ENCODE data around the gene TNFRSF1A. TPM values are rescaled to one million over a fixed set of nuclear protein-coding genes. Genes with fewer than 3 reads are reported as not detected.

Gene TNFRSF1A
- total and polyA plus RNA-seq, 2 of the 13 experiments (the other 11 are each of a cell fraction or from before 2014, with no cell fraction given): 41.5 to 61.2 TPM

GRCh38 chr12:6335451-6336078, 6.3 kb downstream of the TNFRSF1A start (continued):
- TF ChIP-seq ZNF766 (CRISPR knock-in tag; IDR thresholded peaks at IDR 0.05; ENCODE audit: borderline replicate concordance): 0 out of 2 replicates have a peak, but pooled peaks have one; percentile 52
- TF ChIP-seq, protein P1, sequence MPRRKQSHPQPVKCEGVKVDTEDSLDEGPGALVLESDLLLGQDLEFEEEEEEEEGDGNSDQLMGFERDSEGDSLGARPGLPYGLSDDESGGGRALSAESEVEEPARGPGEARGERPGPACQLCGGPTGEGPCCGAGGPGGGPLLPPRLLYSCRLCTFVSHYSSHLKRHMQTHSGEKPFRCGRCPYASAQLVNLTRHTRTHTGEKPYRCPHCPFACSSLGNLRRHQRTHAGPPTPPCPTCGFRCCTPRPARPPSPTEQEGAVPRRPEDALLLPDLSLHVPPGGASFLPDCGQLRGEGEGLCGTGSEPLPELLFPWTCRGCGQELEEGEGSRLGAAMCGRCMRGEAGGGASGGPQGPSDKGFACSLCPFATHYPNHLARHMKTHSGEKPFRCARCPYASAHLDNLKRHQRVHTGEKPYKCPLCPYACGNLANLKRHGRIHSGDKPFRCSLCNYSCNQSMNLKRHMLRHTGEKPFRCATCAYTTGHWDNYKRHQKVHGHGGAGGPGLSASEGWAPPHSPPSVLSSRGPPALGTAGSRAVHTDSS (CRISPR knock-in tag; conservative IDR thresholded peaks at IDR 0.05): no peak
- no peak; the same call in 1 of the 2 replicates for TF ChIP-seq TOE1 (CRISPR knock-in tag; IDR thresholded peaks at IDR 0.05)
- TF ChIP-seq ZNF646 (CRISPR knock-in tag; IDR thresholded peaks at IDR 0.05): peak; percentile 67; the same call in 1 of the 2 replicates
- peak; percentile 46; the same call in 1 of the 2 replicates for TF ChIP-seq ZNF572 (CRISPR knock-in tag; IDR thresholded peaks at IDR 0.05)
- peak; percentile 48; the same call in 1 of the 2 replicates for TF ChIP-seq ERF (CRISPR knock-in tag; IDR thresholded peaks at IDR 0.05)
- TF ChIP-seq NKX3-1 (CRISPR knock-in tag; IDR thresholded peaks at IDR 0.05): 0 out of 2 replicates have a peak, but pooled peaks have one; percentile 10
- no peak for TF ChIP-seq ZNF333 (CRISPR knock-in tag; IDR thresholded peaks at IDR 0.05; ENCODE audit: borderline replicate concordance)
- peak; percentile 26; the same call in 1 of the 2 replicates for TF ChIP-seq ZBTB33 (CRISPR knock-in tag; IDR thresholded peaks at IDR 0.05)
- 0 out of 2 replicates have a peak, but pooled peaks have one; percentile 29 for TF ChIP-seq U2AF2 (IDR thresholded peaks at IDR 0.05; ENCODE audit: low read depth, low read length)
- peak; percentile 74; the same call in 1 of the 2 replicates for TF ChIP-seq ZNF816 (CRISPR knock-in tag; IDR thresholded peaks at IDR 0.05; ENCODE audit: borderline replicate concordance)
- 0 out of 2 replicates have a peak, but pooled peaks have one; percentile 61 for TF ChIP-seq RFXAP (CRISPR knock-in tag; IDR thresholded peaks at IDR 0.05; ENCODE audit: borderline replicate concordance)
- TF ChIP-seq, protein P2, sequence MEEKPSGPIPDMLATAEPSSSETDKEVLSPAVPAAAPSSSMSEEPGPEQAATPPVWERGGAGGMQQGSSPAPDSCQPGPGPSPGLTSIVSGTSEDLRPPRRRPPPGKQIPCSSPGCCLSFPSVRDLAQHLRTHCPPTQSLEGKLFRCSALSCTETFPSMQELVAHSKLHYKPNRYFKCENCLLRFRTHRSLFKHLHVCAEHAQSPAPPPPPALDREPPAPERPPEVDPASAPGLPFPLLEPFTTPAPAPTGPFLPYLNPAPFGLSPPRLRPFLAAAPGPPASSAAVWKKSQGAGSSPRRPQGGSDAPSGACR (CRISPR knock-in tag; IDR thresholded peaks at IDR 0.05): peak; percentile 92
- TF ChIP-seq ZNF543 (CRISPR knock-in tag; IDR thresholded peaks at IDR 0.05): no peak; the same call in 1 of the 2 replicates
